Measurements from ENCODE around the gene CBLC.
A peak's percentile ranks its signal among the peaks of the same experiment; 100 is the strongest.
"Not testable (repeated sequence)": the region's sequence is repeated elsewhere in the genome, so short reads cannot be mapped to it uniquely, and the experiment has no call there.

CBLC gene

DNA sequence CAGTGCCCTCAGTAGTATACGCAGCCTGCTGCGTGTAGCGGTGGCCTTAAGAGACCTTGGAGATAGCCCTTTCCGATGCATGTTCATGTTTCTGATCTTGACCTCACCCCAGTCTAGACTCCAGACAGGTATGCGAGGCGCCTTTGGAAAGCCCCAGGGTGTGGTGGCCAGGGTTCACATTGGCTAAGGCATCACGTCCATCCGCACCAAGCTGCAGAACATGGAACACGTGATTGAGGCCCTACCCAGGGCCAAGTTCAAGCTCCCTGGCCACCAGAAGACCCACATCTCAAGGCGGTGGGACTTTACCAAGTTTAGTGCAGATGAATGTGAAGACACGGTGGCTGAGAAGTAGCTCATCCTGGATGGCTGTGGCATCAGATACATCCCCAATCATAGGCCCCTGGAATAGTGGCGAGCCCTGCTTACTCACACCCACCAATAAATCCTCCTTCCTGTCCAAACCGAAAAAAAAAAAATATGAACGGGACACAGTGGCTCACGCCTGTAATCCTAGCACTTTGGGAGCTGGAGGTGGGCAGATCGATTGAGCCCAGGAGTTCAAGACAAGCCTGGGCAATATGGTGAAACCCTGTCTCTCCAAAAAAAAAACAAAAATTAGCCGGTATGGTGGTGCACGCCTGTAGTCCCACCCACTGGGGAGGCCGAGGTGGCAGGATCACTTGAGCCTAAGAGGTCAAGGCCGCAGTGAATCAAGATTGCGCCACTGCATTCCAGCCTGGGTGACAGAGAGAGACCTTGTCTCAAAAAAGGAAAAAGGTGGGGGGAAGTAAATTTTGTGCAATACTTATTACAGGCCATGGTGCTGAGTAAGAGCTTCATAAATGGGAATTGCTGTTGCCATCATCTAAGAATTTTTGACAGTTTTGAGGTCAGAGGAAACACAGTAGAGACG lies 12.4 kb upstream of the CBLC start:
- no peak for DNase-seq (ENCODE audit: low read depth)

DNA sequence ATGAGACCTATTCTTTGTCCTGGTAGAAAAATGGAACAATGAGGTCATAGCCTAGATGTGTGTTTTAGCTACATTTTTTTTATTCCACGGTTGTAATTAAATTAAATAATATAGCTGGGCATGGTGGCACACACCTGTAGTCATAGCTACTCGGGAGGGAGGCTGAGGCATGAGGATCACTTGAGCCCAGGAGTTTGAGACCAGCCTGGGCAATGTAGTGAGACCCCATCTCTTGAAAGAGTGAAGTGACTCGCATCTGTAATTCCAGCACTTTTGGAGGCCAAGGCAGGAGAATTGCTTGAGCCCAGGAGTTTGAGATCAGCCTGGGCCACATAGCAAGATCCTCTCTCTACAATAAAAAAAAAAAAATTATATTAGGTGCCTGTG lies 11.7 kb upstream of the CBLC start:
- DNase-seq (ENCODE audit: low read depth), result no peak

GRCh38 chr19:44767295-44768180 lies 10.2 kb upstream of the CBLC start:
- no peak for DNase-seq (ENCODE audit: low read depth)

DNA sequence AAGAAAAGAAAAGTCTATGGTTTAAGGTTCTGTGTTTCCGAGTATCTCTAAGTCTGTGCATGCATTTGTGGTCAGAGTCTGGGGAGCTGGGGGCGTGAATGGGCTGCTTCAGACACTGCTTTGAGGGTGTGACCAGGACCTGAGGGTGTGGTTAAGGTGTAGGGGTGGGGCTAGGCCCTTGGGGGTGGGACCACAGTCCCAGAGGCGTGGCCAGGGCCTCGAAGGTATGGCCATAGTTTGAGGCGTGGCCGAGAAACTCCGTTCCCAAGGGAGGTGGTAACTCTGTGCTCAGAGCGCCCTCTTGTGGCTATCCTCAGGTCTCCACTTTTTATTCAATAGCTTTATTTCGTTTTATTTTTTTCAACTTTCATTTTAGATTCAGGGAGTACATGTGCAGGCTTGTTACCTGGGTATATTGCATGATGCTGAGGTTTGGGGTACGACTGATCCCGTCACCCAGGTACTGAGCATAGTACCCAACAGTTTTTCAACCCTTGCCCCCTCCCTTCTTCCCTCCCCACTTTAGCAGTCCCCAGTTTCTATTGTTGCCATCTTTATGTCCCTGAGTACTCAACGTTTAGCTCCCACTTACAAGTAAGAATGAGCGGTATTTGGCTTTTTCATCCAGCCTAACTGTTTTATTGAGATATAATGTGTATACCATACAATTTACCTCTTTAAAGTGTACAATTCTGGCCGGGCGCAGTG lies 7.0 kb upstream of the CBLC start:
- DNase-seq (ENCODE audit: low read depth), result peak; percentile 94

GRCh38 chr19:44772144-44772543 lies 5.5 kb upstream of the CBLC start:
- not testable (repeated sequence) for DNase-seq (ENCODE audit: low read depth)

DNA sequence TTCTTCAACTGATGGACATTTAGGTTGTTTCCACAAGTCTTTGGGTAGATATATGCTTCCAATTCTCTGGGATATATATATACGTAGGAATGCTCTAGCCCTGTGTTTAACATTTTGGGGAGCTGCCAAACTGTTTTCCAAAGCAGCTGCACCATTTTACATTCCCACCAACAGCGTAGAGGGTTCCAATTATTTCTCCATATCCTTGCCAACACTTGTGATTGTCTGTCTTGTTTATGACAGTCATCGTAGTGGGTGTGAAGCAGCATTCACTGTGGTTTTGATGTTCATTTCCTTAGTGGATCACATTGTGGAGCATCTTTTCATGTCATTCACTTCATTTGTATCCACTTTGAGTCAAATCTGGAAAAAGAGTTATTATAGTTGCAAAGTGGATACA lies 4.7 kb upstream of the CBLC start:
- DNase-seq (ENCODE audit: low read depth), result no peak

DNA sequence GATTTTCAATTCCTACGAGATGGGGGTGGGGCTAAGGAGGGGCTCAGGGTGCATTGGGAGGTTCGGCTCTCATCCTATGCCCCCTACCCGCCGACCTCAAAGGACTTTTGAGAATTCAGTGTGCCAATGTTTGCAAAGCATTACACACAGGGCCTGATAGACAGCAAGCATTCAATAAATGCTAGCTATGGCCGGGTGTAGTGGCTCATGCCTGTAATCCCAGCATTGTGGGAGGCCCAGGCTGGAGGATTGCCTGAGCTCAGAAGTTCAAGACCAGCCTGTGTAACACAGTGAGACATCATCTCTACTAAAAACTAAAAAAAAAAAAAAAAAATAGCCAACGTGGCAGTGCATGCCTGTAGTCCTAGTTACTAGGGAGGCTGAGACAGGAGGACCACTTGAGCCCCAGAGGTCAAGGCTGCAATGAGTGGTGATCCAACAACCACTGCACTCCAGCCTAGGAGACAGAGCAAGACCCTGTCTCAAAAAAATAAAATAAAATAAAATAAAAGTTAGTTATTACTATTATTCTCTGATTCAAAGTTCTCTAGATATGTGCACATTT lies 1.9 kb upstream of the CBLC start:
- no peak for DNase-seq (ENCODE audit: low read depth)

- no peak for DNase-seq (ENCODE audit: low read depth)
Observed at GRCh38 chr19:44776402-44777096, 1.1 kb upstream of the CBLC start.

DNA sequence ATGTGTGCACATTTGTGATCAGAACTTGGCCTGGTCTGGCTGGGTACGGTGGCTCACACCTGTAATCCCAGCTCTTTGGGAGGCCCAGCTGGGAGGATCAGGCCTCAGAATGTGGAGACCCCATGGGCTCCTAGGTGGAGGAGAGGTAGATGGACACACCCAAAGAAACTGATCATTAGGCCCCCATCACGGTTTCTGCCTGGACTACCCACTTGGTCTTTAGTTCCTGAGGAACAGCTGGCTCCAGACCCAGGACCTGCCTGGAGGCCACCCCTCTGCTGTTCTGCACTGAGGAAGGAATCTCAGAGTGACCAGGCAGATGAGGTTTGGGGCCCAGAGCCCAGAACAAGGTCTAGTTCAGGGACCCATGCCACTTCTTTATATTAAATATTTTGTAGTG lies 1.5 kb downstream of the CBLC start:
- no peak for DNase-seq (ENCODE audit: low read depth)

- not testable (repeated sequence) for DNase-seq (ENCODE audit: low read depth)
Observed at GRCh38 chr19:44781694-44782093, 4.0 kb downstream of the CBLC start.

- DNase-seq (ENCODE audit: low read depth), result no peak
Observed at GRCh38 chr19:44782729-44783128, 5.0 kb downstream of the CBLC start.

DNA sequence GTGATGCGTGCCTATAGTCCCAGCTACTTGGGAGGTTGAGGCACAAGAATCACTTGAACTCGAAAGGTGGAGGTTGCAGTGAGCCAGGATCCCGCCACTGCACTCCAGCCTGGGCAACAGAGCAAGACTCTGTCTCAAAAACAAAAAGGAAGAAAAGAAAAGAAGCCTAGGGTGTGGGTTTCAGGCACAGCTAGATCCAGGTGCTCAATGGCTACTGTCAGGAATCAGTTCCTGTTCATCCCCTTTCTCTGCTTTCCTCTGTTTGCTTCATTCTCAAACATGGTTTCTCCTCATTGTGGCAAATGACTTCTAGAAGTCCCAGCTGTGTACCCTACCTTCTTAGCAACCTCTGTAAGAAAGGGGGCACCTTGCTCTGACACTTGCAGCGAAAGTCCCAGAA lies 5.9 kb downstream of the CBLC start:
- DNase-seq (ENCODE audit: low read depth), result no peak

GRCh38 chr19:44785271-44785670 lies 7.6 kb downstream of the CBLC start:
- DNase-seq (ENCODE audit: low read depth), result no peak

- no peak for DNase-seq (ENCODE audit: low read depth)
Observed at GRCh38 chr19:44785993-44786392, 8.3 kb downstream of the CBLC start.

- DNase-seq (ENCODE audit: low read depth), result no peak
Observed at GRCh38 chr19:44788971-44789370, 11.3 kb downstream of the CBLC start.

- DNase-seq (ENCODE audit: low read depth), result no peak
Observed at GRCh38 chr19:44789943-44790483, 12.3 kb downstream of the CBLC start.

DNA sequence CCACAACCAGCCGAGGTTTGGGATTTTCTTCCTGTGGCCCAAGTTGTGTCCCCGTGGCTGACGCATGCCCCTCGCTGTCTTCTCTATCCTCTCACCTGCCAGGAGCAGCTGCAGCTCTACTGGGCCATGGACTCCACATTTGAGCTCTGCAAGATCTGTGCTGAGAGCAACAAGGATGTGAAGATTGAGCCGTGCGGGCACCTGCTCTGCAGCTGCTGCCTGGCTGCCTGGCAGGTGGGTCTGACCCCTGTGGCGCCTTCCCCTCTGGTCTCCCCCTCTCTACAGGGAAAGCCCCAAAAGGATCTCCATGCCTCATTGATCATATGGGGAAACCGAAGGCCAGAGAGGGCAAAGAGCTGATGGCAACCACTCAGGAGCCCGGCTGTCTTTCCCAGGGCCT lies 14.6 kb downstream of the CBLC start:
- no peak for DNase-seq (ENCODE audit: low read depth)

GRCh38 chr19:44794610-44795009 lies 16.9 kb downstream of the CBLC start:
- DNase-seq (ENCODE audit: low read depth), result no peak

DNA sequence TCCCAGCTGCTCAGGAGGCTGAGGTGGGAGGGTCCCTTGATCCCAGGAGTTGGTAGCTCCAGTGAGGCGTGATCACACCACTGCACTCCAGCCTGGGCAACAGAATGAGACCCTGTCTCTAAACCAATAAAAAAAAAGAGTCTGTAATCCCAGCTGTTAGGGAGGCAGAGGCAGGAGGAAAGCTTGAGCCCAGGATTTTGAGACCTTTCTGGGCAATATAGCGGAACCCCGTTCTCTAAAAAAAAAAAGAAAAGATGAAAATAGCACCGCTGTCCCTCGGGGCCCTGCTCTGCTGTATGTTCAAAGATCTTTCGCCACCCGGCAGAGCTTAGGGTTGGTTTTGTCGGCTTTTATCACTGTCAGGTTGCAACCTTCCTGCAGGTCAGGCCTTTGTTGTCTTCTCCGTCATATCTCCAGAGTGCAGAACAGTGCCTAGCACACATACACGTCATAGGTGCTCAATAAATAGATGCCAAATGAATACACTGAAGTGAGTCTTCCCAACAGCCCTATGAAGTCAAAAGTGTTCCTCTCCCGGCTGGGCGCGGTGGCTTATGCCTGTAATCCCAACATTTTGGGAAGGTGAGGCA lies 17.8 kb downstream of the CBLC start:
- no peak for DNase-seq (ENCODE audit: low read depth)

GRCh38 chr19:44796701-44797115 lies 19.0 kb downstream of the CBLC start:
- DNase-seq (ENCODE audit: low read depth), result no peak

Data from T-helper 22 cell (primary cell).